Natural killer cell (primary cell): Measurements from ENCODE around the gene PRX. TPM values are rescaled to one million over a fixed set of nuclear protein-coding genes. Genes with fewer than 3 reads are reported as not detected.

Experiments used
- ATAC-seq, 3 donors: fragments of 150-1000 bp in 2 of 3; fragments of 200-7000 bp in 1 of 3; cut with Tn5 transposase; 1 replicate in 1 of 3; 2 replicates in 2 of 3; pipeline ENCODE4 v1.10.0; 2021; ENCODE audit warnings: mild to moderate bottlenecking in 2 of 3, moderate library complexity in 2 of 3
- DNase-seq, 2 donors: peaks; one replicate each; pipeline versions ENCODE4 v3.0.0 to v3.0.0-alpha.2; 2013 to 2021; ENCODE audit warnings: mixed read lengths in 1 of 2
- H3K27ac ChIP-seq: one replicate; pipeline ENCODE4 v1.5.1; 2013; ENCODE audit warnings: mild to moderate bottlenecking, low read length
- H3K27me3 ChIP-seq: one replicate; pipeline ENCODE4 v1.6.1; 2013; ENCODE audit warnings: low read length; ENCODE audit not compliant: control insufficient read depth, insufficient read depth
- H3K36me3 ChIP-seq: one replicate; pipeline ENCODE4 v1.6.1; 2013; ENCODE audit warnings: low read length; ENCODE audit not compliant: control insufficient read depth, insufficient read depth
- H3K4me1 ChIP-seq: one replicate; pipeline ENCODE4 v1.6.1; 2013; ENCODE audit warnings: low read length; ENCODE audit not compliant: control insufficient read depth, insufficient read depth
- H3K4me3 ChIP-seq: one replicate; pipeline ENCODE4 v1.5.1; 2013; ENCODE audit warnings: low read length
- H3K9me3 ChIP-seq: one replicate; pipeline ENCODE4 v1.6.1; 2013; ENCODE audit warnings: low read length; ENCODE audit not compliant: control insufficient read depth, insufficient read depth
- H3K27ac Mint-ChIP-seq, 2 donors: one replicate each; pipeline ENCODE4 v1.8.0; 2022; ENCODE audit warnings: mild to moderate bottlenecking in 2 of 2, mixed read lengths in 2 of 2, moderate library complexity in 1 of 2
- H3K27me3 Mint-ChIP-seq, 2 donors: one replicate each; pipeline ENCODE4 v1.8.0; 2022; ENCODE audit warnings: low read depth in 2 of 2, mixed read lengths in 2 of 2
- H3K36me3 Mint-ChIP-seq: one replicate; pipeline ENCODE4 v1.8.0; 2022; ENCODE audit warnings: mixed read lengths
- H3K4me1 Mint-ChIP-seq, 2 donors: one replicate each; pipeline ENCODE4 v1.8.0; 2022; ENCODE audit warnings: mixed read lengths in 2 of 2
- H3K4me3 Mint-ChIP-seq: one replicate; pipeline ENCODE4 v1.8.0; 2022; ENCODE audit warnings: mild to moderate bottlenecking, moderate library complexity, mixed read lengths
- H3K9me3 Mint-ChIP-seq, 2 donors: one replicate each; pipeline ENCODE4 v1.8.0; 2022; ENCODE audit warnings: mixed read lengths in 2 of 2
- CTCF ChIP-seq: fragments of 200-600 bp; IDR thresholded peaks from one replicate; pipeline ENCODE4 v1.8.0; 2022; ENCODE audit warnings: antibody characterized with exemption
- WGBS: methylation state at CpG from one replicate; pipeline ENCODE4 v1.1.7; 2013; ENCODE audit warnings: missing lambda C conversion rate; ENCODE audit not compliant: insufficient coverage; 5-methylcytosine and 5-hydroxymethylcytosine counted together
- intact Hi-C: fragments of 100-400 bp; cut with micrococcal nuclease; formaldehyde crosslinking; loops from one replicate; pipeline ENCODE4 v1.14.2; 2022
- total RNA-seq, 4 donors: library from RNA; stranded (reverse); fragments of 120-200 nt in 1 of 4; gene quantifications; one replicate each; pipeline versions ENCODE4 v1.2.3 to v1.2.4, GENCODE V29; 2013 to 2022

PRX gene
- total RNA-seq, 3 donors from 2014 or later (not counting 1 experiment from before 2014, with no cell fraction given), result 2.0 to 3.8 (median 3.7) TPM

GRCh38 chr19:40453151-40453735 lies 40.1 kb upstream of the PRX start:
- Histone ChIP-seq H3K4me3 (no peak overlapping the region), H3K4me1 (no peaks in the 10 kb centered on the region), H3K36me3 (no peaks in the 10 kb centered on the region), H3K9me3 (no peaks in the 10 kb centered on the region), H3K27ac (no peak overlapping the region), H3K27me3 (no peaks in the 10 kb centered on the region)
- no peak for DNase-seq
- Mint-ChIP-seq H3K4me1 (no peaks in the 10 kb centered on the region), H3K27ac (no peak overlapping the region), H3K36me3 (no peaks in the 10 kb centered on the region), H3K27me3 (no peaks in the 10 kb centered on the region), H3K9me3 (no peaks in the 10 kb centered on the region), H3K4me3 (no peak overlapping the region)
- 89% methylated on average over 5 of the region's 5 CpGs for WGBS
- intact Hi-C loops, result no loop called here
- ATAC-seq, result no peak
- TF ChIP-seq CTCF, result no peak

- Mint-ChIP-seq H3K4me1 (no peaks in the 10 kb centered on the region), H3K27ac (no peak overlapping the region), H3K4me3 (no peak overlapping the region), H3K9me3 (no peaks in the 10 kb centered on the region), H3K27me3 (no peaks in the 10 kb centered on the region), H3K36me3 (no peaks in the 10 kb centered on the region)
- H3K36me3 ChIP-seq, result no peaks in the 10 kb centered on the region
- H3K9me3 ChIP-seq, result no peaks in the 10 kb centered on the region
- TF ChIP-seq CTCF, result no peak
- no peaks in the 10 kb centered on the region for H3K27me3 ChIP-seq
- no peak overlapping the region for H3K27ac ChIP-seq
- DNase-seq, result no peak
- 82% methylated on average over 5 of the region's 5 CpGs for WGBS
- intact Hi-C loops, result no loop called here
- ATAC-seq, result no peak
- no peak overlapping the region for H3K4me3 ChIP-seq
- no peaks in the 10 kb centered on the region for H3K4me1 ChIP-seq
Measured at GRCh38 chr19:40452016-40452415, 38.8 kb upstream of the PRX start.

GRCh38 chr19:40450664-40451063 lies 37.5 kb upstream of the PRX start:
- no peak overlapping the region for H3K4me3 Mint-ChIP-seq
- WGBS, result 96% methylated on average over 4 of the region's 4 CpGs
- H3K27ac Mint-ChIP-seq, result no peak overlapping the region

More at GRCh38 chr19:40450664-40451063, 37.5 kb upstream of the PRX start:
- H3K27me3 ChIP-seq, result no peaks in the 10 kb centered on the region
- DNase-seq (no peak), ATAC-seq (no peak)
- H3K27me3 Mint-ChIP-seq, result no peaks in the 10 kb centered on the region
- H3K27ac ChIP-seq, result no peak overlapping the region
- no peaks in the 10 kb centered on the region for H3K4me1 ChIP-seq
- H3K4me3 ChIP-seq, result no peak overlapping the region
- intact Hi-C loops, result no loop called here
- no peaks in the 10 kb centered on the region for H3K36me3 Mint-ChIP-seq
- H3K9me3 Mint-ChIP-seq, result no peaks in the 10 kb centered on the region
- H3K36me3 ChIP-seq, result no peaks in the 10 kb centered on the region
- TF ChIP-seq CTCF, result no peak
- no peaks in the 10 kb centered on the region for H3K9me3 ChIP-seq
- no peaks in the 10 kb centered on the region for H3K4me1 Mint-ChIP-seq
